GM23338 (cell line): Measurements from ENCODE around the gene CCDC124. TPM values are rescaled to one million over a fixed set of nuclear protein-coding genes. Genes with fewer than 3 reads are reported as not detected.

Source experiments
- ATAC-seq: fragments of 200-7000 bp; cut with Tn5 transposase; 3 replicates; pipeline ENCODE4 v1.9.1; 2020
- DNase-seq: peaks from one replicate; pipeline ENCODE4 v3.0.0-alpha.2; 2015; ENCODE audit warnings: low spot score
- H2AFZ ChIP-seq: fragments of 200-600 bp; sonication (generic); 2 replicates; pipeline ENCODE4 v1.8.0; 2016; ENCODE audit warnings: antibody characterized with exemption, mild to moderate bottlenecking, moderate library complexity
- H3F3A ChIP-seq: fragments of 200-600 bp; sonication (generic); replicated peaks from 2 replicates; pipeline ENCODE4 v1.8.0; 2017; ENCODE audit warnings: antibody characterized with exemption, mixed run types, low read depth
- H3K27ac ChIP-seq: fragments of 200-600 bp; sonication (generic); 2 replicates; pipeline ENCODE4 v1.6.1; 2016; ENCODE audit warnings: low read depth
- H3K27me3 ChIP-seq: fragments of 200-600 bp; sonication (generic); 2 replicates; pipeline ENCODE4 v1.8.0; 2016; ENCODE audit warnings: mild to moderate bottlenecking, mixed run types, moderate library complexity; ENCODE audit not compliant: insufficient read depth
- H3K36me3 ChIP-seq: fragments of 200-600 bp; sonication (generic); 2 replicates; pipeline ENCODE4 v1.8.0; 2016; ENCODE audit warnings: mild to moderate bottlenecking; ENCODE audit not compliant: insufficient read depth
- H3K4me1 ChIP-seq: fragments of 200-600 bp; sonication (generic); 2 replicates; pipeline ENCODE4 v1.8.0; 2016; ENCODE audit warnings: mild to moderate bottlenecking, moderate library complexity; ENCODE audit not compliant: insufficient read depth
- H3K4me2 ChIP-seq: fragments of 200-600 bp; sonication (generic); 2 replicates; pipeline ENCODE4 v1.7.1; 2017; ENCODE audit warnings: mixed run types
- H3K4me3 ChIP-seq: fragments of 200-600 bp; sonication (generic); 2 replicates; pipeline ENCODE4 v1.6.1; 2016; ENCODE audit warnings: mixed run types
- H3K79me2 ChIP-seq: fragments of 200-600 bp; sonication (generic); replicated peaks from 2 replicates; pipeline ENCODE4 v1.8.0; 2017; ENCODE audit warnings: mild to moderate bottlenecking; ENCODE audit not compliant: insufficient read depth
- H3K9me2 ChIP-seq: fragments of 200-600 bp; sonication (generic); 2 replicates; pipeline ENCODE4 v1.8.0; 2017; ENCODE audit not compliant: insufficient read depth
- H4K20me1 ChIP-seq: fragments of 200-600 bp; sonication (generic); replicated peaks from 2 replicates; pipeline ENCODE4 v1.8.0; 2017; ENCODE audit warnings: mild to moderate bottlenecking; ENCODE audit not compliant: insufficient read depth
- H3K27ac Mint-ChIP-seq: 2 replicates; pipeline ENCODE4 v1.8.0; 2020; ENCODE audit warnings: inconsistent platforms, mild to moderate bottlenecking, moderate library complexity, mixed read lengths
- H3K27me3 Mint-ChIP-seq: 3 replicates; pipeline ENCODE4 v1.8.0; 2022; ENCODE audit warnings: low read depth, mild to moderate bottlenecking, moderate library complexity, mixed read lengths, inconsistent platforms; ENCODE audit not compliant: insufficient read depth, poor library complexity
- H3K36me3 Mint-ChIP-seq: 3 replicates; pipeline ENCODE4 v1.8.0; 2021; ENCODE audit warnings: low read depth, mild to moderate bottlenecking, inconsistent platforms, moderate library complexity, mixed read lengths
- H3K4me1 Mint-ChIP-seq: 3 replicates; pipeline ENCODE4 v1.8.0; 2020; ENCODE audit warnings: mild to moderate bottlenecking, inconsistent platforms, mixed read lengths
- H3K4me3 Mint-ChIP-seq: 3 replicates; pipeline ENCODE4 v1.8.0; 2021; ENCODE audit warnings: moderate library complexity, mild to moderate bottlenecking, inconsistent platforms, mixed read lengths
- H3K9me3 Mint-ChIP-seq: 3 replicates; pipeline ENCODE4 v1.8.0; 2020; ENCODE audit warnings: moderate library complexity, mild to moderate bottlenecking, inconsistent platforms, mixed read lengths
- EZH2 ChIP-seq: fragments of 200-600 bp; sonication (generic); IDR thresholded peaks from one replicate; pipeline ENCODE4 v1.8.0; 2017; ENCODE audit warnings: antibody characterized with exemption, mild to moderate bottlenecking, low read depth; ENCODE audit not compliant: unreplicated experiment
- ZNF114 ChIP-seq: fragments of 250-450 bp; sonication (Bioruptor Pico); IDR thresholded peaks from 2 replicates; pipeline ENCODE4 v1.5.0; 2020; ENCODE audit warnings: mild to moderate bottlenecking, moderate library complexity
- polyA plus RNA-seq: library from polyadenylated mRNA; unstranded; fragments of >200 nt; fragmentation: Nextera tagmentation; extraction: Ambion mirVana; gene quantifications from 2 replicates; pipeline ENCODE4 v1.2.1, GENCODE V29; 2016
- total RNA-seq: library from RNA; depleted of rRNA; stranded (reverse); fragments of >200 nt; shearing (Covaris generic); gene quantifications from 2 replicates; pipeline ENCODE4 v1.2.3, GENCODE V29; 2014
- TF ChIP-seq, protein P1 (sequence below): IDR thresholded peaks from one replicate; pipeline ENCODE4 v1.6.1; 2018; ENCODE audit warnings: antibody characterized with exemption; ENCODE audit not compliant: unreplicated experiment
- TF ChIP-seq, protein P2 (sequence below), 2 experiments: fragments of 200-600 bp in 1 of 2; sonication (generic) in 1 of 2; conservative IDR thresholded peaks; 2 replicates each; pipeline versions ENCODE4 v1.5.1 to v1.6.1; 2016 to 2017; ENCODE audit warnings: antibody characterized with exemption in 2 of 2, low read depth in 2 of 2, mild to moderate bottlenecking in 2 of 2, moderate library complexity in 1 of 2
- TF ChIP-seq, protein P3 (sequence below): fragments of 250-450 bp; sonication (Bioruptor Pico); IDR thresholded peaks from 2 replicates; pipeline ENCODE4 v1.5.0; 2020; ENCODE audit warnings: mild to moderate bottlenecking, moderate library complexity

Gene CCDC124
- total and polyA plus RNA-seq, 2 experiments from 2014 or later, result 56.0 to 182 TPM

DNA sequence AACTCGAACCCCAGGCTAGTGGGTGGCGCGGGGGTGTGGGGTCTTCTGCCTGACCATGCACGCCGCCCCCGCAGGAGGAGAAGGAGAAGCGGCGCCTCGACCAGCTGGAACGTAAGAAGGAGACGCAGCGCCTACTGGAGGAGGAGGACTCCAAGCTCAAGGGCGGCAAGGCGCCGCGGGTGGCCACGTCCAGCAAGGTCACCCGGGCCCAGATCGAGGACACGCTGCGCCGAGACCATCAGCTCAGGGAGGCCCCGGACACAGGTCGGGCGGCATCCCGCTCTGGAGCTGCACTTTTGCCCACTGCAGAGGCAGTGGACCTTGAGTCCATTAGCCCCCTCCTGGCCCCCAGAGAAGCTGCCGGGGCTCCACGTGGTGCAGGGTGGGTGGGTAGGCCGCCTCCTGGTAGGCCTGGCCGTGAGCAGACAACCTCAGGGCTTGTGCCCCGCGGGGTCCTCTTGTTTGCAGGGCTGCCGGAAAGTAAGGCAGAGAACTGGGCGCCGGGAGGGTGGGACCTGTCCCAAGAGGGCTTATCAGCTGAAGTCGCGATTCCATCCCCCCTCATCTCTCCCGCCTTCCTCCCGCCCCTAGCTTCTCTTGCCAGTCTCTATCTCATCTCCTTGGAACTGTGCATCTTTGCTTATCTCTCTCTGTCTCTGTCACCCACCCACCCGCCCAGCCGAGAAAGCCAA lies 9.9 kb downstream of the CCDC124 start (continued):
- no peak for TF ChIP-seq ZNF114
- TF ChIP-seq, protein P1, sequence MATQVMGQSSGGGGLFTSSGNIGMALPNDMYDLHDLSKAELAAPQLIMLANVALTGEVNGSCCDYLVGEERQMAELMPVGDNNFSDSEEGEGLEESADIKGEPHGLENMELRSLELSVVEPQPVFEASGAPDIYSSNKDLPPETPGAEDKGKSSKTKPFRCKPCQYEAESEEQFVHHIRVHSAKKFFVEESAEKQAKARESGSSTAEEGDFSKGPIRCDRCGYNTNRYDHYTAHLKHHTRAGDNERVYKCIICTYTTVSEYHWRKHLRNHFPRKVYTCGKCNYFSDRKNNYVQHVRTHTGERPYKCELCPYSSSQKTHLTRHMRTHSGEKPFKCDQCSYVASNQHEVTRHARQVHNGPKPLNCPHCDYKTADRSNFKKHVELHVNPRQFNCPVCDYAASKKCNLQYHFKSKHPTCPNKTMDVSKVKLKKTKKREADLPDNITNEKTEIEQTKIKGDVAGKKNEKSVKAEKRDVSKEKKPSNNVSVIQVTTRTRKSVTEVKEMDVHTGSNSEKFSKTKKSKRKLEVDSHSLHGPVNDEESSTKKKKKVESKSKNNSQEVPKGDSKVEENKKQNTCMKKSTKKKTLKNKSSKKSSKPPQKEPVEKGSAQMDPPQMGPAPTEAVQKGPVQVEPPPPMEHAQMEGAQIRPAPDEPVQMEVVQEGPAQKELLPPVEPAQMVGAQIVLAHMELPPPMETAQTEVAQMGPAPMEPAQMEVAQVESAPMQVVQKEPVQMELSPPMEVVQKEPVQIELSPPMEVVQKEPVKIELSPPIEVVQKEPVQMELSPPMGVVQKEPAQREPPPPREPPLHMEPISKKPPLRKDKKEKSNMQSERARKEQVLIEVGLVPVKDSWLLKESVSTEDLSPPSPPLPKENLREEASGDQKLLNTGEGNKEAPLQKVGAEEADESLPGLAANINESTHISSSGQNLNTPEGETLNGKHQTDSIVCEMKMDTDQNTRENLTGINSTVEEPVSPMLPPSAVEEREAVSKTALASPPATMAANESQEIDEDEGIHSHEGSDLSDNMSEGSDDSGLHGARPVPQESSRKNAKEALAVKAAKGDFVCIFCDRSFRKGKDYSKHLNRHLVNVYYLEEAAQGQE, result no peak
- TF ChIP-seq, protein P2, sequence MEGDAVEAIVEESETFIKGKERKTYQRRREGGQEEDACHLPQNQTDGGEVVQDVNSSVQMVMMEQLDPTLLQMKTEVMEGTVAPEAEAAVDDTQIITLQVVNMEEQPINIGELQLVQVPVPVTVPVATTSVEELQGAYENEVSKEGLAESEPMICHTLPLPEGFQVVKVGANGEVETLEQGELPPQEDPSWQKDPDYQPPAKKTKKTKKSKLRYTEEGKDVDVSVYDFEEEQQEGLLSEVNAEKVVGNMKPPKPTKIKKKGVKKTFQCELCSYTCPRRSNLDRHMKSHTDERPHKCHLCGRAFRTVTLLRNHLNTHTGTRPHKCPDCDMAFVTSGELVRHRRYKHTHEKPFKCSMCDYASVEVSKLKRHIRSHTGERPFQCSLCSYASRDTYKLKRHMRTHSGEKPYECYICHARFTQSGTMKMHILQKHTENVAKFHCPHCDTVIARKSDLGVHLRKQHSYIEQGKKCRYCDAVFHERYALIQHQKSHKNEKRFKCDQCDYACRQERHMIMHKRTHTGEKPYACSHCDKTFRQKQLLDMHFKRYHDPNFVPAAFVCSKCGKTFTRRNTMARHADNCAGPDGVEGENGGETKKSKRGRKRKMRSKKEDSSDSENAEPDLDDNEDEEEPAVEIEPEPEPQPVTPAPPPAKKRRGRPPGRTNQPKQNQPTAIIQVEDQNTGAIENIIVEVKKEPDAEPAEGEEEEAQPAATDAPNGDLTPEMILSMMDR (conservative IDR thresholded peaks at IDR 0.05; ENCODE audit: low read depth in 2 of 2), result peak in 1 of 2 experiments; percentile 41; a peak in 2 of 4 replicates

DNA sequence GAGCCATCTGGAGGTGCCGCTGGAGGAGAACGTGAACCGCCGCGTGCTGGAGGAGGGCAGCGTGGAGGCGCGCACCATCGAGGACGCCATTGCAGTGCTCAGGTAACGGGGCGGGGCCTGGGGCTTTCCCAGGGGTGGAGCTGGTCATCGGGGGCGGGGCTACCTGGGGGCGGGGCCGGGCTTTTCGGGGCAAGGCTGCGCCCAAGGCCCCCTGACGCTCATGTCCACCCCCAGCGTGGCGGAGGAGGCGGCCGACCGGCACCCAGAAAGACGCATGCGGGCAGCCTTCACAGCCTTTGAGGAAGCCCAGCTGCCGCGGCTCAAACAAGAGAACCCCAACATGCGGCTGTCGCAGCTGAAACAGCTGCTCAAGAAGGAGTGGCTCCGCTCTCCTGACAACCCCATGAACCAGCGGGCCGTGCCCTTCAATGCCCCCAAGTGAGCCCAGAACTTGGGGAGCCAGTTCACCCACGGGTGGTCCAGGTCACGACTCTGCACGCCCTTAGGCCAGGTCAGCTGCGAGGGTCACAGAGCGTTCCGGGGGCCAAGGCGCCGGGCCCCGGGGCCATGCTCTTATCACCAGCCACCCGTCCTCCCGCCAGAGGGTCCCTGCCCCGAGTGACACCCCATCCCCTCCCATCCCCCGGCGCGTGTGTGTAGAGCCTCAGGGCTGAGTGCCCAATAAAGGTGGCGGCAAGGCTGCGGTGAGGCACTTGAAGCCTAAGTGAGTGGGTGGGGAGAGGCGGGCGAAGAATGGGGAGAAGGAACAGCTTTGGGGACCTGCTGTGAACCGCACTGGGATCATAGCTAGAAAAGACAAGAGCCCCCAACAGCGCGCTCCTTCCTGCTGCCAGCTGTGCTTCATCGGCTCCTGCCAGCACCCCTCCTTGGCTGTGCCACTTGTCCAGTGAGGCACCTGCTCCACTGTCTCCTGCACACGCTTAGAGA lies 10.7 kb downstream of the CCDC124 start:
- Histone ChIP-seq H4K20me1 (0 out of 2 replicates have a peak, but pooled peaks cover 3% of the 10 kb centered on the region), H3F3A (no peaks in the 10 kb centered on the region; the same call in 1 of the 2 replicates), H3K36me3 (no peaks in the 10 kb centered on the region), H3K27ac (no peak overlapping the region), H3K27me3 (no peaks in the 10 kb centered on the region), H3K4me2 (peak overlapping the region; percentile 74), H3K9me2 (no peaks in the 10 kb centered on the region), H3K79me2 (no peaks in the 10 kb centered on the region), H3K4me1 (0 out of 2 replicates have a peak, but pooled peaks cover 7% of the 10 kb centered on the region), H3K4me3 (peak overlapping the region; percentile 48), H2AFZ (no peak overlapping the region)
- H3K4me3 Mint-ChIP-seq, result peak overlapping the region; percentile 78
- H3K4me1 Mint-ChIP-seq, result peaks cover 18% of the 10 kb centered on the region
- DNase-seq (peak; percentile 90), ATAC-seq (peak; percentile 49)
- H3K27ac Mint-ChIP-seq, result peak overlapping the region; percentile 56; the same call in 1 of the 2 replicates
- H3K36me3 Mint-ChIP-seq, result peaks cover 14% of the 10 kb centered on the region
- peaks cover 23% of the 10 kb centered on the region for H3K27me3 Mint-ChIP-seq
- no peaks in the 10 kb centered on the region for H3K9me3 Mint-ChIP-seq
- no peak for TF ChIP-seq EZH2
- no peak for TF ChIP-seq ZNF114
- TF ChIP-seq, protein P3, sequence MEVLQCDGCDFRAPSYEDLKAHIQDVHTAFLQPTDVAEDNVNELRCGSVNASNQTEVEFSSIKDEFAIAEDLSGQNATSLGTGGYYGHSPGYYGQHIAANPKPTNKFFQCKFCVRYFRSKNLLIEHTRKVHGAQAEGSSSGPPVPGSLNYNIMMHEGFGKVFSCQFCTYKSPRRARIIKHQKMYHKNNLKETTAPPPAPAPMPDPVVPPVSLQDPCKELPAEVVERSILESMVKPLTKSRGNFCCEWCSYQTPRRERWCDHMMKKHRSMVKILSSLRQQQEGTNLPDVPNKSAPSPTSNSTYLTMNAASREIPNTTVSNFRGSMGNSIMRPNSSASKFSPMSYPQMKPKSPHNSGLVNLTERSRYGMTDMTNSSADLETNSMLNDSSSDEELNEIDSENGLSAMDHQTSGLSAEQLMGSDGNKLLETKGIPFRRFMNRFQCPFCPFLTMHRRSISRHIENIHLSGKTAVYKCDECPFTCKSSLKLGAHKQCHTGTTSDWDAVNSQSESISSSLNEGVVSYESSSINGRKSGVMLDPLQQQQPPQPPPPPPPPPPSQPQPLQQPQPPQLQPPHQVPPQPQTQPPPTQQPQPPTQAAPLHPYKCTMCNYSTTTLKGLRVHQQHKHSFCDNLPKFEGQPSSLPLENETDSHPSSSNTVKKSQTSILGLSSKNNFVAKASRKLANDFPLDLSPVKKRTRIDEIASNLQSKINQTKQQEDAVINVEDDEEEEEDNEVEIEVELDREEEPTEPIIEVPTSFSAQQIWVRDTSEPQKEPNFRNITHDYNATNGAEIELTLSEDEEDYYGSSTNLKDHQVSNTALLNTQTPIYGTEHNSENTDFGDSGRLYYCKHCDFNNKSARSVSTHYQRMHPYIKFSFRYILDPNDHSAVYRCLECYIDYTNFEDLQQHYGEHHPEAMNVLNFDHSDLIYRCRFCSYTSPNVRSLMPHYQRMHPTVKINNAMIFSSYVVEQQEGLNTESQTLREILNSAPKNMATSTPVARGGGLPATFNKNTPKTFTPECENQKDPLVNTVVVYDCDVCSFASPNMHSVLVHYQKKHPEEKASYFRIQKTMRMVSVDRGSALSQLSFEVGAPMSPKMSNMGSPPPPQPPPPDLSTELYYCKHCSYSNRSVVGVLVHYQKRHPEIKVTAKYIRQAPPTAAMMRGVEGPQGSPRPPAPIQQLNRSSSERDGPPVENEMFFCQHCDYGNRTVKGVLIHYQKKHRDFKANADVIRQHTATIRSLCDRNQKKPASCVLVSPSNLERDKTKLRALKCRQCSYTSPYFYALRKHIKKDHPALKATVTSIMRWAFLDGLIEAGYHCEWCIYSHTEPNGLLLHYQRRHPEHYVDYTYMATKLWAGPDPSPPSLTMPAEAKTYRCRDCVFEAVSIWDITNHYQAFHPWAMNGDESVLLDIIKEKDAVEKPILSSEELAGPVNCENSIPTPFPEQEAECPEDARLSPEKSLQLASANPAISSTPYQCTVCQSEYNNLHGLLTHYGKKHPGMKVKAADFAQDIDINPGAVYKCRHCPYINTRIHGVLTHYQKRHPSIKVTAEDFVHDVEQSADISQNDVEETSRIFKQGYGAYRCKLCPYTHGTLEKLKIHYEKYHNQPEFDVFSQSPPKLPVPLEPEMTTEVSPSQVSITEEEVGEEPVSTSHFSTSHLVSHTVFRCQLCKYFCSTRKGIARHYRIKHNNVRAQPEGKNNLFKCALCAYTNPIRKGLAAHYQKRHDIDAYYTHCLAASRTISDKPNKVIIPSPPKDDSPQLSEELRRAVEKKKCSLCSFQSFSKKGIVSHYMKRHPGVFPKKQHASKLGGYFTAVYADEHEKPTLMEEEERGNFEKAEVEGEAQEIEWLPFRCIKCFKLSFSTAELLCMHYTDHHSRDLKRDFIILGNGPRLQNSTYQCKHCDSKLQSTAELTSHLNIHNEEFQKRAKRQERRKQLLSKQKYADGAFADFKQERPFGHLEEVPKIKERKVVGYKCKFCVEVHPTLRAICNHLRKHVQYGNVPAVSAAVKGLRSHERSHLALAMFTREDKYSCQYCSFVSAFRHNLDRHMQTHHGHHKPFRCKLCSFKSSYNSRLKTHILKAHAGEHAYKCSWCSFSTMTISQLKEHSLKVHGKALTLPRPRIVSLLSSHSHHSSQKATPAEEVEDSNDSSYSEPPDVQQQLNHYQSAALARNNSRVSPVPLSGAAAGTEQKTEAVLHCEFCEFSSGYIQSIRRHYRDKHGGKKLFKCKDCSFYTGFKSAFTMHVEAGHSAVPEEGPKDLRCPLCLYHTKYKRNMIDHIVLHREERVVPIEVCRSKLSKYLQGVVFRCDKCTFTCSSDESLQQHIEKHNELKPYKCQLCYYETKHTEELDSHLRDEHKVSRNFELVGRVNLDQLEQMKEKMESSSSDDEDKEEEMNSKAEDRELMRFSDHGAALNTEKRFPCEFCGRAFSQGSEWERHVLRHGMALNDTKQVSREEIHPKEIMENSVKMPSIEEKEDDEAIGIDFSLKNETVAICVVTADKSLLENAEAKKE (CRISPR knock-in tag), result no peak
- TF ChIP-seq, protein P1, result no peak
